ENCODE data around the gene S100A11.

The S100A11 gene

DNA sequence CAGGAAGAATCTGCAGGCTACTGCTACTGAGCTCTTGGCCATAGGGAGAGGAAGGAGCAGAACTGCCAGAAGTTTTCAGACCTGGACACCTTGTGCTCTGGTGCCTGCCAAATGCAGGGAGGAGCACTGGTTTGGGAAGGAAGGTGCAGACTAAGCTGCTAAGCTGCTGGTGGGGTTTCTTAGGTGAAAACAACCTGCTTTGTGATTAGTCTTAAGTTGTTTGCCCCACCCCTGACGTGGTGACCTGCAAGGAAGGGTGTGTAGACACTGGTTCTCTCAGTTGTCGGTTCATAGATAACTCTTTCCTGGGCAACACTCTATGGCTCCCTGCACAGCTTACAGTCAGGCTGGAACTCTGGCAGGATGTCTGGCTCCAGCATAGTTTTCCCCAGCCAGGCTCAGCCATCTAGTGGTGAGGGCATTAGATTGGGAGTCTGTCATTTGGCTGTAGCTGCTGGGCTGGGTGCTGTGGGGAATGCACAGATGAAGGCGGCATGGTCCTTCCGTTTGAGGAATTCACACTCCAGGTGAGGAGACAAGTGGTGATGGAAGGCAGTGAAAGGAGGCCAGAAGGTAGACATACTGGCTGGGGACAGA, 32.9 kb downstream of the S100A11 start:
- DNase-seq (ENCODE audit: low read depth in 2 of 3, low spot score in 2 of 3) = no peak

- no peak for DNase-seq (ENCODE audit: low read depth in 2 of 3, low spot score in 2 of 3)
These were observed 33.8 kb downstream of the S100A11 start for GRCh38 chr1:152002960-152003359.

- DNase-seq (ENCODE audit: low read depth in 2 of 3, low spot score in 2 of 3) = peak; percentile 24 to 46 (median 26)
These were observed 34.9 kb downstream of the S100A11 start for GRCh38 chr1:152001631-152002584.

DNA sequence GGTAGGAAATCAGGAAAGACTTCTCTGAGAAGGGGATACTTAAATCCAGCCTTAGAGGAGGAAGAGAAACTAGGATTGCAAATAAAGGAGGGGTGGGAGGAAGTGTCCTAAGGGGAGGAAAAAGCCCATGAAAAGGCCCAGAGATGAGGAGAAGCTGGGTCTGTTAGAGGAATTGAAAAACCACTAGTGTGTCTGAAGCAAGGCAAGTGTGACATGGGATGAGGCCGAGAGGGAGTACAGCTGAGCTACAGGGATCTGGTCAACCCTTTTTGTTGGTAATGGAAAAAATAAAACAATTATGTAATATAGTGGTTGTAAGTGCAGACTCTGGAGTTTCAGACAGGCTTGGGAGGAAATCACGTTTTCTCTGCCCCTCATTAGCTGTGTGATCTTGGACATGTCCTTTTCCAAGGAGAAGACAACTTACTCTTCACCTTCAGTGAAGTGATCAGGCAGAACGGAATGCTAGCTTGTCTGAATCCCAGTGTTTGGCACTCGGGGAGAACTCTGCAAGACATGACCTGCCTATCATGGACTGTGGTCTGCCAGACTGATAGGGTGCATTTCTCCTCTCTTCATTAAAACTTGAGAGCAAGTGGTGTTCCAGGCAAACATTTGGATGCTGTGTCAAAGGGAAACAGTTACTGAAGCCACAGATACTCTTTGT, 35.7 kb downstream of the S100A11 start:
- no peak for DNase-seq (ENCODE audit: low read depth in 2 of 3, low spot score in 2 of 3)

- no peak for DNase-seq (ENCODE audit: low read depth in 2 of 3, low spot score in 2 of 3)
These were observed 38.0 kb downstream of the S100A11 start for GRCh38 chr1:151998611-151999362.

DNA sequence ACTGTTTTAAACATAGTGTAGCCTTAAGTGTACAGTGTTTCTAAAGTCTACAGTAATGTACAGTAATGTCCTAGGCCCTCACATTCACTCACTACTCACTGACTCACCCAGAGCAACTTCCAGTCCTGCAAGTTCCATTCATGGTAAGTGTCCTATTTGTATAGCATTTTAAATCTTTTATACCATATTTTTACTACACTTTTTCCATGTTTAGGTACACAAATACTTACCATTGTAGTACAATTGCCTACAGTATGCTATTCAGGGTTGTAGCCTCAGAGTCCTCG, 39.6 kb downstream of the S100A11 start:
- no peak for DNase-seq (ENCODE audit: low read depth in 2 of 3, low spot score in 2 of 3)

DNA sequence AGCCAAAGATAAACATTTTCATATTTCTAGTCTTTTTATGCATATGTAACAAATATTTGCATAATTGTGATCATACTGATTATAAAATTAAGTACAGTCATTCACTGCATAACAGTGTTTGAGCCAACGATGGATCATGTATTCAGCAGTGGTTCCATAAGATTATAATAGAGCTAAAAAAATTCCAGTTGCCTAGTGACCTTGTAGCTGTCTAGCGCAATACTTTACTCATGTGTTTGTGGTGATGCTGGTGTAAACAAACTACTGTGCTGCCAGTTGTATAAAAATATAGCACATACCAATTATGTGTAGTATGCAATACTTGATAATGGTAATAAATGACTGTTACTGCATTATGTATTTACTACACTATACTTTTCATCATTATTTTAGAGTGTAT, 41.0 kb downstream of the S100A11 start:
- no peak for DNase-seq (ENCODE audit: low read depth in 2 of 3, low spot score in 2 of 3)

DNA sequence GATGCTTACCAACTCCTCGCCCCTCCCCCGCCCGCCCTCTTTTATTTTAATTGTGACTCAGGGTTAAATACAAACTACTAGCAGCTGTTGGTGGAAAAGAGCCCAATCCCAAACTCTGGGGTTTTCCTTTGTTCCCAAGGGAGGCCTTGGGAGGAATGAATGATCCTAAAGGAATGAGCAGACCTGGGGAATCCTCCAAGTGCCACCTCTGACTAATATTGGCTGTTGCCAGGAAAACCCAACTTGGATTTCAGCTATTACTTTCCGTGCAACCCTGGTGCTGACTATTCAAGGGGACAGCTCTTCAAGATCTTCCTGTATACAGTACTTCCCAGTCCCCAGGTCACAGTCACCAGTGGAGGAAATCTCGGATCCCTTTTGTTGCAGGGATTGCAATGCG, 41.8 kb downstream of the S100A11 start:
- no peak for DNase-seq (ENCODE audit: low read depth in 2 of 3, low spot score in 2 of 3)

- DNase-seq (ENCODE audit: low read depth in 2 of 3, low spot score in 2 of 3) = peak; percentile 42 to 61 (median 52)
These were observed 42.9 kb downstream of the S100A11 start, which contains the start of gene S100A10 for GRCh38 chr1:151993734-151994496. S100A10 (minus strand) TSS chr1:151993859; CDS start chr1:151986230, 7,629 bp downstream.

- peak in 1 of 3 experiments; percentile 34 for DNase-seq (ENCODE audit: low read depth in 2 of 3, low spot score in 2 of 3)
These were observed 43.6 kb downstream of the S100A11 start for GRCh38 chr1:151993084-151993733.

DNA sequence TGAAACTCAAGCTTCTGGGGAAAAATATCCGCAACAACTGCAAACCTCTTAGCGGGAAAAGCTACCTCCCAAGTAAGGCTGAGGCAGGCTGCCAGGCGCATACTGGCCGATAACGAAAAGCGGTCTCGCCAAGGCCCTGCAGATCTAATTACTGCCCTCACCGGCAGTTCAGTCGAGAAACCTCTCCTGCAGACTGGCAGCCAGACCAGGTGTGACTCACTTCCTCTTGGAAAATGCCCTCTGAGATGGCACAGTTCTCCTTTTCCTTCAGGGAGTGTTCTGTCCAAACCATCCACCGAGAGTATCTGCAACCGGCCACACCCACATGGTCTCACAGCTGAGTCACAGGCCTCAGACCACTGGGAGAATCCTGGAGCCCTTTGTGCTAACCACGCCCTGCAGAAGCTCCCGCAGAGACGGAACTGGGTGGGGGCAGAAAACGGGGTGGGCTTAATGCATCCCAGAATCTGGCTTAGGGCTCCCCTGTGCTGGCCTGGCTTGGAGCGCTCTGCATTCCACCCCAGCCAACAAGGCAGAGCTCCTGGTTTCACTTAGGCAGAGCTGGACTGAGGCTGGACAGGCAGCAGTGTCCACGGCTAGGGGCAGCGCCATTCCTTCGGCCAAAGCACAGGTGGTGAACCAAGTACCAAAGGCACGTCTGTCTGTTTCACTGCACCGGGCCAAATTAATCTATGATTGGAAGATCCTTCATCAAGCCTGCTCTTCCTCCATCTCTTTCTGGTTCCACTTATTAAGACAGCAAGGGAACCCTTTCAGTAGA, 44.3 kb downstream of the S100A11 start:
- DNase-seq (ENCODE audit: low read depth in 2 of 3, low spot score in 2 of 3) = peak in 1 of 3 experiments; percentile 22

DNA sequence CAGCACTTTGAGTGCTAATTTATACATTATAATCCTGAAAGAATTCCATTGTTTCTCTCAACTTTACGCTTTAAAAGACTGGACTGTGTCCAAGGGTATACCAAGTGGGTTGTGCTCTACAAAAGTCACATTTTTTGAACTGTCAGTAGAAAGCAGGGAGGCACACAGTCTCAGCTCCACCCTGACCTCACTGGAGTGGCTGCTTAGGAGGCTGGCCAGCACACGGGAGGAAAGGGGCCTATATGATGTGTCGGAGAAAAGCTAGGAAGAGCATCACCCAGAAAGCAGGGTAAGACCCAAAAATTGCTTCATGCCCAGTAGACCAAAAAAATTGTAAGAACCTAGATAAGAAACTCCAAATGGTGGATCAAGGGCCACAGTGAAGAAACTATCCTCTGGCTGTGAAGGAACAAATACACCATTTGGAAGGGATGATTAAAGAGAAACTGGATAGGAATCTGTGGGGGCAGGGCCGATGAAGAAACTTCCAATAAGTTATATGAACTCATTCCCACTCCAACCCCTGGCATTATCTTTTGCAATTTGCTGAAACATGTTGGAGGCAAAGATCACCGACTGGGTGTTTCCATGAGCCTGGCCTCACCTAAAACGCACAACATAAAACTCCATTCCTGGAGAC, 45.0 kb downstream of the S100A11 start:
- DNase-seq (ENCODE audit: low read depth in 2 of 3, low spot score in 2 of 3) = no peak

DNA sequence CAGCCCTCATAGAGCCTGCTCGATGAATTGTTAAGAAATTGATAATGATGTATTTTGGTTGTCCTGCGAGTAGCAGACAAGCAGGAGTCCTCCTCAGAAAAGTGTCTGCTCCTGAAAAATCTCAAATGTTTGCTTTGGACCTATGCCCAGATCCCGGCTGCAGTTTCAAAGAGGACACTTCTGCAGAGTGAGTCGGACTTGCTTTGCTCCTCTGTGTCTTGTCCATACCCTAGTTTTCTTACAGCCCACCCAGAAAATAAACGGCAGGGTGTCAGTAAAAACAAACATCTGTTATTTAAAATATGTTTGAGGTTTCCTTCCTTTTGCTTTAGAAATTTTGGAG, 46.0 kb downstream of the S100A11 start:
- DNase-seq (ENCODE audit: low read depth in 2 of 3, low spot score in 2 of 3) = no peak

DNA sequence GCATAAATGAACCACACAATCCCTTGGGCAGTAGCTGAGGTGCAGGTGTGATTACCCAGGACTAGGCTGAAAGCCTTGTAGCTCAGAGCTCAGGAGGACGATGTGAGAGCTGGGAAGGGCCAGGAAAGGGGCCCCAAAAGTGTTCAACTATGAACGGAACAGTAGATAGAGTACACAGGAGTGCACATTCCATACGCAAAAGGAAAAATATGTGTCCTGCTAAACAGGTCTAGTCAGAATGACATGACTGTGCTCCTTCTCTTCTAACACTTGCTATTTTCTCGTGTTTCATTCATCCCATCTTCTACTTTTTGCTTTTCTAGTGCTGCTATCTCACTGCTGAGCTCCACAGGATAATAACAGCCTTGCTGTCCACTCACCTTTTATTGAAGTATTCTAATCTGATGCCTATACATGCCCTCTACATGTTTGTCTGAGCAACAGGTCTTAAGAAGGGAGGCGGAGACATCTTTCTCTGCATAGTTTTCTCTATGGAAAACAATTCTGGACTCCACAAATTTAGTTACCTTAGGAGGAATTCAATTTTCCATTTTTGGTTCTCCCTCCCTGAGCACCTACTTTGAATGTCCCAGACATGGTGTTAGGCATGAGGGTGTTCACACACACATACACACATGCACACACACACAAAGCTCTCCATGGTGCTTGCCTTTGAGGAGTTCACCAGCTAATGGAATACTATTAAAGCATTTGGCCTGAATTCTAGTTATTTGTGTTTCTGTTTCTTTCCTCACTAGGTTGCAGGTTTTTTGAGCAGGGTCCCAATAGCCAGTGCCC, 46.5 kb downstream of the S100A11 start:
- no peak for DNase-seq (ENCODE audit: low read depth in 2 of 3, low spot score in 2 of 3)

- DNase-seq (ENCODE audit: low read depth in 2 of 3, low spot score in 2 of 3) = no peak
These were observed 47.5 kb downstream of the S100A11 start for GRCh38 chr1:151989211-151989862.

GRCh38 chr1:151988405-151988923, 48.3 kb downstream of the S100A11 start:
- no peak for DNase-seq (ENCODE audit: low read depth in 2 of 3, low spot score in 2 of 3)

DNA sequence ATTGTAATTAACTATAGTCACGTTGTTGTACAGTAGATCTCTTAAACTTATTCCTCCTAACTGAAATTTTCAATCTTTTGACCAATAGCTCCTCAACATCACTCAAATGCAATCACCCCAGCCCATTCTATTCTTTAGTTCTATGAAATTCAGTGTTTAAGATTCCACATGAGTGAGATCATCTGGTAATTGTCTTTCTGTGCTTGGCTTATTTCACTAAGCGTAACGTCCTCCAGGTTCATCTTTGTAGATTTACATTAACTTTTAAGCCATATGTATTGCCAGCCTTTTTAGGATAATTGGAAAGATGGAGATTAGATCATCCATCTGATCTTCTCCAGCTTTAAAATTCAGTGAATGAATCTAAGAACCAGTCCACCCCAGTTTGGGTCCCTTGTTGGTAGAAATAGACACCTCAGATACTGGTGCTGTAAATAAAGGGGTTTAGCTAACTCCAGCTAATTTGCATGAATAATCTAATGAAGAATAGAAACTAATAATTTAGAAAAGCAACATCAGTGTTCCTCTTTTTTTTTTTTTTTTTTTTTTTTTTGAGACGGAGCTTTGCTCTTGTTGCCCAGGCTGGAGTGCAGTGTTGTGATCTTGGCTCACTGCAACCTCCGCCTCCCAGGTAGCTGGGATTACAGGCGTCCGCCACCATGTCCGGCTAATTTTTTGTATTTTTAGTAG, 50.2 kb downstream of the S100A11 start:
- no peak for DNase-seq (ENCODE audit: low read depth in 2 of 3, low spot score in 2 of 3)

Measured in activated CD8-positive, alpha-beta memory T cell treated with anti-CD3 and anti-CD28 coated beads for 48 hours (primary cell).